Mesenchymal stem cell (in vitro differentiated cells and primary cell): ENCODE measurements around the gene EPHX1.

Experiments
- DNase-seq: peaks from one replicate; pipeline ENCODE4 v3.0.0-alpha.2; 2013
- H2AFZ ChIP-seq: one replicate; pipeline ENCODE4 v1.6.1; 2013; ENCODE audit warnings: low read depth, mild to moderate bottlenecking, control low read depth, inconsistent platforms, low read length, moderate library complexity
- H2AK5ac ChIP-seq: 2 replicates; pipeline ENCODE4 v1.6.1; 2013; ENCODE audit warnings: low read length, moderate library complexity, mild to moderate bottlenecking, inconsistent platforms; ENCODE audit not compliant: severe bottlenecking
- H2BK120ac ChIP-seq: one replicate; pipeline ENCODE4 v1.6.1; 2013; ENCODE audit warnings: low read depth, mild to moderate bottlenecking, inconsistent platforms, low read length, moderate library complexity
- H2BK12ac ChIP-seq, 2 experiments: one replicate each; pipeline ENCODE4 v1.6.1; 2013; ENCODE audit warnings: inconsistent platforms in 2 of 2, low read length in 2 of 2, mild to moderate bottlenecking in 2 of 2, moderate library complexity in 2 of 2, control low read depth in 1 of 2
- H2BK15ac ChIP-seq: one replicate; pipeline ENCODE4 v1.6.1; 2013; ENCODE audit warnings: mild to moderate bottlenecking, low read depth, inconsistent platforms; ENCODE audit not compliant: poor library complexity, severe bottlenecking
- H2BK5ac ChIP-seq: 2 replicates; pipeline ENCODE4 v1.6.1; 2013; ENCODE audit warnings: low read depth, mild to moderate bottlenecking, low read length, control low read depth, inconsistent platforms; ENCODE audit not compliant: poor library complexity, severe bottlenecking
- H3K14ac ChIP-seq, 2 experiments: one replicate each; pipeline ENCODE4 v1.6.1; 2013; ENCODE audit warnings: inconsistent platforms in 2 of 2, low read length in 2 of 2, control low read depth in 1 of 2, mild to moderate bottlenecking in 1 of 2, moderate library complexity in 1 of 2
- H3K18ac ChIP-seq, 2 experiments: one replicate each; pipeline ENCODE4 v1.6.1; 2013; ENCODE audit warnings: inconsistent platforms in 2 of 2, low read length in 2 of 2, control low read depth in 1 of 2, low read depth in 1 of 2, mild to moderate bottlenecking in 1 of 2
- H3K23ac ChIP-seq, 2 experiments: one replicate each; pipeline ENCODE4 v1.6.1; 2013; ENCODE audit warnings: inconsistent platforms in 2 of 2, low read length in 2 of 2, mild to moderate bottlenecking in 2 of 2, moderate library complexity in 2 of 2, control low read depth in 1 of 2
- H3K27ac ChIP-seq: 2 replicates; pipeline ENCODE4 v1.5.1; 2013; ENCODE audit warnings: mild to moderate bottlenecking, moderate library complexity, low read length, control low read depth, inconsistent platforms; ENCODE audit not compliant: poor library complexity, severe bottlenecking
- H3K27me3 ChIP-seq, 2 experiments: 2 replicates each; pipeline versions ENCODE4 v1.6.1 to v1.7.0; 2013; ENCODE audit warnings: low read length in 2 of 2, mild to moderate bottlenecking in 2 of 2, moderate library complexity in 2 of 2, control low read depth in 1 of 2, inconsistent platforms in 1 of 2; ENCODE audit not compliant: control insufficient read depth in 1 of 2, insufficient read depth in 1 of 2
- H3K36me3 ChIP-seq, 2 experiments: 2 replicates each; pipeline versions ENCODE4 v1.6.1 to v1.7.0; 2013; ENCODE audit warnings: low read length in 2 of 2, control low read depth in 1 of 2, inconsistent platforms in 1 of 2, low read depth in 1 of 2, mild to moderate bottlenecking in 1 of 2; ENCODE audit not compliant: insufficient read depth in 2 of 2, control insufficient read depth in 1 of 2
- H3K4ac ChIP-seq, 2 experiments: one replicate each; pipeline ENCODE4 v1.6.1; 2013; ENCODE audit warnings: inconsistent platforms in 2 of 2, low read length in 2 of 2, mild to moderate bottlenecking in 2 of 2, moderate library complexity in 2 of 2, control low read depth in 1 of 2, low read depth in 1 of 2
- H3K4me1 ChIP-seq: 2 replicates; pipeline ENCODE4 v1.6.1; 2013; ENCODE audit warnings: low read depth, low read length, control low read depth; ENCODE audit not compliant: control insufficient read depth, insufficient read depth
- H3K4me2 ChIP-seq: 2 replicates; pipeline ENCODE4 v1.6.1; 2013; ENCODE audit warnings: low read length, mild to moderate bottlenecking, inconsistent platforms; ENCODE audit not compliant: poor library complexity, severe bottlenecking
- H3K4me3 ChIP-seq, 2 experiments: 2 replicates each; pipeline versions ENCODE4 v1.5.1 to v1.7.0; 2013; ENCODE audit warnings: low read length in 2 of 2, mild to moderate bottlenecking in 2 of 2, control low read depth in 1 of 2, low read depth in 1 of 2; ENCODE audit not compliant: insufficient read depth in 1 of 2
- H3K79me1 ChIP-seq: replicated peaks from 2 replicates; pipeline ENCODE4 v1.6.1; 2013; ENCODE audit warnings: mild to moderate bottlenecking, control low read depth, low read length, inconsistent platforms; ENCODE audit not compliant: poor library complexity, severe bottlenecking
- H3K9ac ChIP-seq: 2 replicates; pipeline ENCODE4 v1.7.0; 2013; ENCODE audit warnings: mild to moderate bottlenecking, low read length, moderate library complexity
- H3K9me3 ChIP-seq: 2 replicates; pipeline ENCODE4 v1.7.0; 2013; ENCODE audit warnings: mild to moderate bottlenecking, low read length; ENCODE audit not compliant: control insufficient read depth
- H4K8ac ChIP-seq: one replicate; pipeline ENCODE4 v1.6.1; 2013; ENCODE audit warnings: inconsistent platforms, mild to moderate bottlenecking, low read length, moderate library complexity
- H4K91ac ChIP-seq: one replicate; pipeline ENCODE4 v1.6.1; 2013; ENCODE audit warnings: mild to moderate bottlenecking, low read length, inconsistent platforms
- WGBS: methylation state at CpG from one replicate; pipeline ENCODE4 v1.1.7; 2013; ENCODE audit warnings: mixed read lengths; 5-methylcytosine and 5-hydroxymethylcytosine counted together

Gene EPHX1

GRCh38 chr1:225891229-225891972 lies 81.5 kb downstream of the EPHX1 start:
- Histone ChIP-seq H3K14ac (no peak overlapping the region), H3K27ac (no peak overlapping the region), H3K79me1 (no peaks in the 10 kb centered on the region), H2BK5ac (no peak overlapping the region), H4K8ac (peak overlapping the region; percentile 60), H3K18ac (no peak overlapping the region), H2AK5ac (no peak overlapping the region), H3K27me3 (no peaks in the 10 kb centered on the region), H2BK12ac (no peak overlapping the region), H3K36me3 (no peaks in the 10 kb centered on the region), H3K23ac (no peak overlapping the region), H3K4me3 (no peak overlapping the region), H2BK120ac (no peak overlapping the region), H4K91ac (no peak overlapping the region), H3K4ac (no peak overlapping the region), H3K4me1 (no peaks in the 10 kb centered on the region), H3K9me3 (no peaks in the 10 kb centered on the region), H2BK15ac (no peak overlapping the region), H3K9ac (no peak overlapping the region), H3K4me2 (no peak overlapping the region), H2AFZ (no peak overlapping the region)
- WGBS, result 94% methylated on average over 14 of the region's 14 CpGs
- no peak for DNase-seq

GRCh38 chr1:225892307-225892706 lies 82.4 kb downstream of the EPHX1 start:
- Histone ChIP-seq H4K91ac (no peak overlapping the region), H3K4ac (no peak overlapping the region), H3K4me2 (no peak overlapping the region), H3K27me3 (no peaks in the 10 kb centered on the region), H2BK5ac (no peak overlapping the region), H3K27ac (no peak overlapping the region), H3K4me3 (no peak overlapping the region), H2AFZ (no peak overlapping the region), H3K4me1 (peaks cover 5% of the 10 kb centered on the region), H3K23ac (no peak overlapping the region), H3K18ac (no peak overlapping the region), H2BK15ac (no peak overlapping the region), H2BK120ac (no peak overlapping the region), H3K79me1 (no peaks in the 10 kb centered on the region), H3K36me3 (no peaks in the 10 kb centered on the region), H2BK12ac (no peak overlapping the region), H3K14ac (no peak overlapping the region), H2AK5ac (no peak overlapping the region), H3K9me3 (no peaks in the 10 kb centered on the region), H4K8ac (no peak overlapping the region), H3K9ac (no peak overlapping the region)
- WGBS, result 95% methylated on average over 5 of the region's 6 CpGs
- DNase-seq, result no peak
